ENCODE results near the gene PRSS33. TPM values are rescaled to one million over a fixed set of nuclear protein-coding genes. Genes with fewer than 3 reads are reported as not detected.

PRSS33 gene
- polyA plus RNA-seq, 2 of the 4 experiments (the other 2 are of a cell fraction): 0.04 TPM; not detected in 1

DNA sequence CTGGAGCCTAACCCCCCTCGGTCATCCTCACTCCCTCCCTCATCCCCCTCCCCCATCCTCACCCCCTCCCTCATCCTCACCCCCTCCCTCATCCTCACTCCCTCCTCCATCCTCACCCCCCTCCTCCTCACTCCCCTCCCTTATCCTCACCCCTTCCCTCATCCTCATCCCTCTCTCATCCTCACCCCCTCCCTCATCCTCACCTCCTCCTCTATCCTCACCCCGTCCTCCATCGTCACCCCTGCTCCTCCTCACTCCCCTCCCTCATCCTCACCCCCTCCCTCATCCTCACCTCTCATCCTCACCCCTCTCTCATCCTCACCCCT lies 571 bp downstream of the PRSS33 start (continued):
- no peak for TF ChIP-seq TP53 (CRISPR knock-in tag; IDR thresholded peaks at IDR 0.05)
- no peak for TF ChIP-seq MYC (IDR thresholded peaks at IDR 0.05; ENCODE audit: borderline replicate concordance, low read length)
- no peak for TF ChIP-seq HOXA7 (CRISPR knock-in tag; IDR thresholded peaks at IDR 0.05)

- Histone ChIP-seq H3K4me1 (no peaks in the 10 kb centered on the region), H3K9me3 (no peaks in the 10 kb centered on the region), H3K4me3 (no peak overlapping the region), H3K27ac (0 out of 6 replicates have a peak overlapping the region, but pooled peaks of 1 of the 2 experiments have one; percentile 34), H3K4me2 (no peak overlapping the region)
- FAIRE-seq (no peak), DNase-seq (ENCODE audit: low read depth in 1 of 2, low spot score in 1 of 2) (no peak), ATAC-seq (peak; percentile 3 to 14; a peak in 3 of 6 replicates)
- ChIA-PET POLR2A (no interaction called here), CTCF (interaction anchor here (0.6 to 3.8 kb wide), 2 partner anchors 28 to 37 kb away, joined by 3 to 12 read pairs; no protein-coding TSS in a partner anchor)
- WGBS (ENCODE audit: missing lambda C conversion rate): 71% methylated on average over 15 of the region's 15 CpGs
- no peak for TF ChIP-seq CBX2 (IDR thresholded peaks at IDR 0.05; ENCODE audit: borderline replicate concordance, low read depth)
- TF ChIP-seq EP300 (IDR thresholded peaks at IDR 0.05): no peak
- no peak for TF ChIP-seq ZC3H11A (IDR thresholded peaks at IDR 0.05)
- no peak for TF ChIP-seq MAFK (IDR thresholded peaks at IDR 0.05; ENCODE audit: partially characterized antibody)
- TF ChIP-seq MYC (IDR thresholded peaks at IDR 0.05; ENCODE audit: borderline replicate concordance, low read length): no peak
- TF ChIP-seq POLR2A (IDR thresholded peaks at IDR 0.05; ENCODE audit: low read length): no peak
- TF ChIP-seq CBX8 (IDR thresholded peaks at IDR 0.05): no peak
- no peak for TF ChIP-seq RAD21 (conservative IDR thresholded peaks at IDR 0.05 in 1 of 2, IDR thresholded peaks at IDR 0.05 in 1 of 2)
- TF ChIP-seq CEBPB (IDR thresholded peaks at IDR 0.05): no peak
- no peak for TF ChIP-seq KDM1A (IDR thresholded peaks at IDR 0.05; ENCODE audit: low read depth)
- TF ChIP-seq, protein P1, sequence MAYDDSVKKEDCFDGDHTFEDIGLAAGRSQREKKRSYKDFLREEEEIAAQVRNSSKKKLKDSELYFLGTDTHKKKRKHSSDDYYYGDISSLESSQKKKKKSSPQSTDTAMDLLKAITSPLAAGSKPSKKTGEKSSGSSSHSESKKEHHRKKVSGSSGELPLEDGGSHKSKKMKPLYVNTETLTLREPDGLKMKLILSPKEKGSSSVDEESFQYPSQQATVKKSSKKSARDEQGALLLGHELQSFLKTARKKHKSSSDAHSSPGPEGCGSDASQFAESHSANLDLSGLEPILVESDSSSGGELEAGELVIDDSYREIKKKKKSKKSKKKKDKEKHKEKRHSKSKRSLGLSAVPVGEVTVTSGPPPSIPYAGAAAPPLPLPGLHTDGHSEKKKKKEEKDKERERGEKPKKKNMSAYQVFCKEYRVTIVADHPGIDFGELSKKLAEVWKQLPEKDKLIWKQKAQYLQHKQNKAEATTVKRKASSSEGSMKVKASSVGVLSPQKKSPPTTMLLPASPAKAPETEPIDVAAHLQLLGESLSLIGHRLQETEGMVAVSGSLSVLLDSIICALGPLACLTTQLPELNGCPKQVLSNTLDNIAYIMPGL (CRISPR knock-in tag; IDR thresholded peaks at IDR 0.05; ENCODE audit: borderline replicate concordance): no peak
- no peak for TF ChIP-seq PHF8 (IDR thresholded peaks at IDR 0.05; ENCODE audit: borderline replicate concordance, low read depth)
- TF ChIP-seq FOXS1 (CRISPR knock-in tag; IDR thresholded peaks at IDR 0.05): no peak
- TF ChIP-seq, protein P2, sequence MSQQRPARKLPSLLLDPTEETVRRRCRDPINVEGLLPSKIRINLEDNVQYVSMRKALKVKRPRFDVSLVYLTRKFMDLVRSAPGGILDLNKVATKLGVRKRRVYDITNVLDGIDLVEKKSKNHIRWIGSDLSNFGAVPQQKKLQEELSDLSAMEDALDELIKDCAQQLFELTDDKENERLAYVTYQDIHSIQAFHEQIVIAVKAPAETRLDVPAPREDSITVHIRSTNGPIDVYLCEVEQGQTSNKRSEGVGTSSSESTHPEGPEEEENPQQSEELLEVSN (IDR thresholded peaks at IDR 0.05; ENCODE audit: borderline replicate concordance, low read depth): no peak
- TF ChIP-seq TFCP2L1 (CRISPR knock-in tag; IDR thresholded peaks at IDR 0.05): no peak
Measured at GRCh38 chr16:2786061-2786825, 1.1 kb downstream of the PRSS33 start.

GRCh38 chr16:2785101-2785991 lies 2.0 kb downstream of the PRSS33 start:
- ChIA-PET POLR2A (no interaction called here), CTCF (interaction anchor here (0.7 to 3.8 kb wide), 4 partner anchors 7 to 67 kb away, joined by 3 to 12 read pairs (median 4); no protein-coding TSS in a partner anchor)
- peak in 1 of 2 experiments; percentile 17; a peak in 2 of 6 replicates for ATAC-seq
- DNase-seq (ENCODE audit: low read depth in 1 of 2, low spot score in 1 of 2): no peak
- H3K4me2 ChIP-seq: no peak overlapping the region
- TF ChIP-seq ATOH8 (CRISPR knock-in tag; IDR thresholded peaks at IDR 0.05; ENCODE audit: low read depth) (no peak), RAD21 (conservative IDR thresholded peaks at IDR 0.05 in 1 of 2, IDR thresholded peaks at IDR 0.05 in 1 of 2) (peak; percentile 18 to 23; a peak in 1 of 5 replicates)
- FAIRE-seq: no peak
- H3K9me3 ChIP-seq: no peaks in the 10 kb centered on the region
- no peak overlapping the region for H3K4me3 ChIP-seq
- H3K27ac ChIP-seq: no peak overlapping the region
- 75% methylated on average over 29 of the region's 79 CpGs for WGBS (ENCODE audit: missing lambda C conversion rate)
- no peaks in the 10 kb centered on the region for H3K4me1 ChIP-seq
